ENCODE results near the gene CEMIP. TPM values are rescaled to one million over a fixed set of nuclear protein-coding genes. Genes with fewer than 3 reads are reported as not detected.
A peak's percentile ranks its signal among the peaks of the same experiment; 100 is the strongest.

The CEMIP gene
- total and polyA plus RNA-seq, 2 of the 8 experiments (the other 6 are each of a cell fraction or from before 2014, with no cell fraction given), result 0.11 to 0.60 TPM

GRCh38 chr15:80804970-80805495 is 25.9 kb downstream of the CEMIP start:
- no peak overlapping the region for H3K4me2 ChIP-seq (ENCODE audit: insufficient read depth in 1 of 2, low read depth in 2 of 2, low read length in 2 of 2)
- CTCF ChIA-PET (ENCODE audit: partially characterized antibody), result interaction anchor here (1.1 to 2.1 kb wide), 6 partner anchors 9 to 348 kb away, joined by 3 to 11 read pairs (median 5); partner anchors contain the start of gene CEMIP
- POLR2A ChIA-PET (ENCODE audit: partially characterized antibody), result no interaction called here

More at GRCh38 chr15:80804970-80805495, 25.9 kb downstream of the CEMIP start:
- no peaks in the 10 kb centered on the region for H3K9me3 ChIP-seq (ENCODE audit: insufficient read depth in 2 of 2, low read depth in 1 of 2, low read length in 1 of 2)
- peaks cover 0 to 2% (median 0%) of the 10 kb centered on the region in 4 experiments; a peak in 2 of 7 replicates for H3K27me3 ChIP-seq (replicated peaks in 1 of 4; ENCODE audit: control insufficient read depth in 3 of 4, extremely low read depth in 1 of 4, insufficient read depth in 3 of 4, low read length in 3 of 4)
- H2BK12ac ChIP-seq (ENCODE audit: low read depth, low read length), result no peak overlapping the region
- H2AK5ac ChIP-seq (ENCODE audit: low read depth, low read length), result no peak overlapping the region
- H3K9ac ChIP-seq (replicated peaks in 1 of 4; ENCODE audit: extremely low read depth in 1 of 4, low read depth in 3 of 4, low read length in 3 of 4), result no peak overlapping the region
- no peak overlapping the region for H4K91ac ChIP-seq (replicated peaks; ENCODE audit: insufficient read length, low read length)
- H3K79me2 ChIP-seq (ENCODE audit: control insufficient read depth in 1 of 2, insufficient read depth in 2 of 2, low read length in 2 of 2), result no peaks in the 10 kb centered on the region
- no peak overlapping the region for H4K5ac ChIP-seq (ENCODE audit: insufficient read length, low read depth, low read length)
- H3K4me3 ChIP-seq (ENCODE audit: extremely low read depth in 1 of 4, insufficient read depth in 2 of 4, low read depth in 3 of 4, low read length in 4 of 4), result no peak overlapping the region
- no peak overlapping the region for H3K14ac ChIP-seq (ENCODE audit: insufficient read length)
- TF ChIP-seq KDM4A (IDR thresholded peaks at IDR 0.05; ENCODE audit: low read depth, low read length, severe bottlenecking) (no peak), TAF7 (optimal IDR thresholded peaks at IDR 0.05; ENCODE audit: borderline replicate concordance, low read depth, low read length) (no peak), CHD1 (IDR thresholded peaks at IDR 0.05; ENCODE audit: low read depth, low read length) (no peak), SP2 (IDR thresholded peaks at IDR 0.05; ENCODE audit: low read length) (no peak), MAFK (IDR thresholded peaks at IDR 0.05; ENCODE audit: low read depth, low read length) (no peak), POLR2AphosphoS5 (IDR thresholded peaks at IDR 0.05; ENCODE audit: low read depth, low read length) (no peak), BCL11A (IDR thresholded peaks at IDR 0.05; ENCODE audit: low read depth in 2 of 2, low read length in 2 of 2) (no peak)
- peak overlapping the region; percentile 42; the same call in 1 of the 2 replicates for H2AFZ ChIP-seq (ENCODE audit: low read length)
- H3K27ac ChIP-seq (ENCODE audit: low read depth, low read length), result no peak overlapping the region
- no peak overlapping the region for H4K8ac ChIP-seq (ENCODE audit: extremely low read depth, insufficient read depth, low read length)
- no peaks in the 10 kb centered on the region for H3K79me1 ChIP-seq (ENCODE audit: low read depth, low read length)
- H3K23ac ChIP-seq (ENCODE audit: insufficient read length), result no peak overlapping the region
- H3K36me3 ChIP-seq (ENCODE audit: control insufficient read depth in 2 of 4, insufficient read depth in 4 of 4, low read length in 3 of 4), result no peaks in the 10 kb centered on the region
- WGBS, 2 experiments (ENCODE audit: extremely low coverage in 1 of 2, insufficient coverage in 1 of 2, insufficient read length in 1 of 2, insufficient replicate concordance in 2 of 2, low coverage in 1 of 2, low lambda C conversion rate in 2 of 2, missing lambda C conversion rate in 1 of 2), result 50% methylated on average over 10 of the region's 10 CpGs; no CpG with 5 or more reads in 1 of the 2 experiments
- H3K56ac ChIP-seq (replicated peaks; ENCODE audit: insufficient read length, low read depth, low read length), result no peak overlapping the region
- H3K4me1 ChIP-seq (replicated peaks in 1 of 4; ENCODE audit: control insufficient read depth in 3 of 4, insufficient read depth in 4 of 4, low read length in 3 of 4), result peaks cover 0 to 6% (median 3%) of the 10 kb centered on the region in 4 experiments; a peak in 3 of 7 replicates
- no peaks in the 10 kb centered on the region for H3K23me2 ChIP-seq (ENCODE audit: low read depth, low read length)
- H2BK15ac ChIP-seq (ENCODE audit: low read length), result no peak overlapping the region
- no peak overlapping the region for H2BK5ac ChIP-seq (ENCODE audit: low read depth, low read length)
- DNase-seq (ENCODE audit: low read depth in 1 of 2, low spot score in 2 of 2), result no peak
- H2BK120ac ChIP-seq (replicated peaks; ENCODE audit: low read depth, low read length), result no peak overlapping the region
- no peak for FAIRE-seq
- no peak overlapping the region for H2BK20ac ChIP-seq (ENCODE audit: low read length)
- no peak overlapping the region for H3K4ac ChIP-seq (replicated peaks; ENCODE audit: insufficient read length, low read depth, low read length)
- no peaks in the 10 kb centered on the region for H4K20me1 ChIP-seq (replicated peaks in 1 of 2; ENCODE audit: control insufficient read depth in 1 of 2, insufficient read depth in 2 of 2, low read length in 2 of 2)
- peak overlapping the region; percentile 66; the same call in 1 of the 2 replicates for H3K18ac ChIP-seq (ENCODE audit: extremely low read depth, low read length)
